C4-2B (cell line): ENCODE measurements around the gene TNFRSF19.

Experiments used
- ZFX ChIP-seq: fragments of 450-650 bp; IDR thresholded peaks from 2 replicates; pipeline ENCODE4 v1.6.1; 2017
- TF ChIP-seq, protein P1 (sequence below): fragments of 450-650 bp; conservative IDR thresholded peaks from 2 replicates; pipeline ENCODE4 v1.5.1; 2017; ENCODE audit warnings: mild to moderate bottlenecking

DNA sequence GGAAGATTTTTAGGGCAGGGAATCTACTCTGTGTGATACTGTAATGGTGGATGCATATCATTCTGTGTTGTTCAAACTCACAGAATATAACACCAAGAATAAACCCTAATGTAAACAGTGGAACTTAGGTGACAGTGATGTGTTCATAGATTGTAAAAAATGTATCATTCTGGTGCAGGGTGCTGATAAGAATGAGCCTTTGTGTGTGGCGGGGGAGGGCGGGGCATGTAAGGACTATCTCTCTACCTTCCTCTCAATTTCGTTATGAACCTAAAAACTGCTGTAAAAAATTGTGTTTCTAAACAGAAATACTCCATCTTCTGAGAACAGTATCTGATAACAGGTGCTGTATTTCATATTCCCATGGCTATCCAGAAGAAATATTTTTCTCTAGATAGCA is 35.6 kb downstream of the TNFRSF19 start:
- TF ChIP-seq, protein P1, sequence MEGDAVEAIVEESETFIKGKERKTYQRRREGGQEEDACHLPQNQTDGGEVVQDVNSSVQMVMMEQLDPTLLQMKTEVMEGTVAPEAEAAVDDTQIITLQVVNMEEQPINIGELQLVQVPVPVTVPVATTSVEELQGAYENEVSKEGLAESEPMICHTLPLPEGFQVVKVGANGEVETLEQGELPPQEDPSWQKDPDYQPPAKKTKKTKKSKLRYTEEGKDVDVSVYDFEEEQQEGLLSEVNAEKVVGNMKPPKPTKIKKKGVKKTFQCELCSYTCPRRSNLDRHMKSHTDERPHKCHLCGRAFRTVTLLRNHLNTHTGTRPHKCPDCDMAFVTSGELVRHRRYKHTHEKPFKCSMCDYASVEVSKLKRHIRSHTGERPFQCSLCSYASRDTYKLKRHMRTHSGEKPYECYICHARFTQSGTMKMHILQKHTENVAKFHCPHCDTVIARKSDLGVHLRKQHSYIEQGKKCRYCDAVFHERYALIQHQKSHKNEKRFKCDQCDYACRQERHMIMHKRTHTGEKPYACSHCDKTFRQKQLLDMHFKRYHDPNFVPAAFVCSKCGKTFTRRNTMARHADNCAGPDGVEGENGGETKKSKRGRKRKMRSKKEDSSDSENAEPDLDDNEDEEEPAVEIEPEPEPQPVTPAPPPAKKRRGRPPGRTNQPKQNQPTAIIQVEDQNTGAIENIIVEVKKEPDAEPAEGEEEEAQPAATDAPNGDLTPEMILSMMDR = no peak
- TF ChIP-seq ZFX = no peak
